HUDEP-2 (cell line): Measurements from ENCODE around the gene COL7A1.

Experiments
- DNase-seq, 76 experiments: peaks; one replicate each; lab custom pipeline; 2025; ENCODE audit not compliant: unreplicated experiment in 76 of 76; lab: John Stamatoyannopoulos, UW

COL7A1 gene

DNA sequence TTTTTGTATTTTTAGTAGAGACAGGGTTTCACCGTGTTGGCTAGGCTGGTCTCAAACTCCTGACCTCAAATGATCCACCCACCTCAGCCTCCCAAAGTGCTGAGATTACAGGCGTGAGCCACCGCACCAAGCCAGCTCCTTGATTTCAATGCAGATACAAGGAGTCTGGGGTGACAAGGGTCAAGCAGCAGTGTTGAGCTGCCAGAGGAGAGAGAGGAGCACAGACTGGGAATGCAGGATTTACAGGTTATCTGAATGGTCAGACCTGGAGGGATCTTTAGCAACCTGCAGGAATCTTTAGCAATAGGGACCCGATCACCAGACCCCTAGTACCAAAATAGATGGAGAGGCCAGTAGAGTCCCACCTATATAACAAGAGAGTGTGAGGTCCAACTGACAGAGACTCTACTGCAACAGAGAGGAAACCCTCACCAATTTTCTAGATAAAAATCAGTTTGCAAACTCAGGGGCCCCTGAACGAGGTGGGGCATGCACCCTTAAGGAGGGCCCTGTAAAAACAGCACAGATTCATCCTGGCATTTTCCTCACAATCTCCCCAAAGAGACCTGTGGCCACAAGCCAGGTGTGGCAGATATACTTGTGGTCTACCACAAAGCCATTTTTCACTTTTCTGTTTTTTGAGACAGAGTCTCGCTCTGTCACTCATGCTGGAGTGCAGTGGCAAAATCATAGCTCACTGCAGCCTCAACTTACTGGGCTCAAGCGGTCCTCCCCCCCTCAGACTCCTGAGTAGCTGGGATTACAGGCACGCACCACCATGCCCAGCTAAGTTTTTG lies 80.5 kb downstream of the COL7A1 start:
- no peak for DNase-seq
